GM10266 (cell line): ENCODE data around the gene SCN1A.

Experiments
- DNase-seq: peaks from one replicate; pipeline ENCODE4 v3.0.0; 2012; ENCODE audit errors: extremely low spot score
- TF ChIP-seq, protein P1 (sequence below): IDR thresholded peaks from 2 replicates; pipeline ENCODE4 v1.5.1; 2012; ENCODE audit warnings: mild to moderate bottlenecking, low read depth; ENCODE audit not compliant: control insufficient read depth, insufficient read depth; ENCODE audit errors: missing control alignments

The SCN1A gene

DNA sequence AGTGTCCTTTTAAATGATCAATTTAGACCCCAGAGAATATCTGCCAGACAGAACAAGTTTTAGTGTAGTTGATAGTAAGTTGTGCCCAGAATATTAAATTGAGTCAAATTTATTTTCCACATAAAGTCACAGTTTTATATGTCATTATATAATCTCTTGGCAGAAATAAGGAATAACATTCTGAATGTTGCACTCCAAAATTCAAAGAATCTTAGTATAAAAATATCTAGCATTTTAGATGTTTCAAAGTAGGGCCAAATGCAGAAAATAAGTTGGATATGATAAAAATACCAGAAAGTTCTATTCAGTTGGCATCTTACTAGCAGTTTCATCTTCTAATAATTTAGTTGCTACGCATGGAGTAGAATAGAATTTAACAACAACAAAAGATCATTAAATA lies 33.5 kb downstream of the SCN1A start:
- DNase-seq: no peak
- TF ChIP-seq, protein P1, sequence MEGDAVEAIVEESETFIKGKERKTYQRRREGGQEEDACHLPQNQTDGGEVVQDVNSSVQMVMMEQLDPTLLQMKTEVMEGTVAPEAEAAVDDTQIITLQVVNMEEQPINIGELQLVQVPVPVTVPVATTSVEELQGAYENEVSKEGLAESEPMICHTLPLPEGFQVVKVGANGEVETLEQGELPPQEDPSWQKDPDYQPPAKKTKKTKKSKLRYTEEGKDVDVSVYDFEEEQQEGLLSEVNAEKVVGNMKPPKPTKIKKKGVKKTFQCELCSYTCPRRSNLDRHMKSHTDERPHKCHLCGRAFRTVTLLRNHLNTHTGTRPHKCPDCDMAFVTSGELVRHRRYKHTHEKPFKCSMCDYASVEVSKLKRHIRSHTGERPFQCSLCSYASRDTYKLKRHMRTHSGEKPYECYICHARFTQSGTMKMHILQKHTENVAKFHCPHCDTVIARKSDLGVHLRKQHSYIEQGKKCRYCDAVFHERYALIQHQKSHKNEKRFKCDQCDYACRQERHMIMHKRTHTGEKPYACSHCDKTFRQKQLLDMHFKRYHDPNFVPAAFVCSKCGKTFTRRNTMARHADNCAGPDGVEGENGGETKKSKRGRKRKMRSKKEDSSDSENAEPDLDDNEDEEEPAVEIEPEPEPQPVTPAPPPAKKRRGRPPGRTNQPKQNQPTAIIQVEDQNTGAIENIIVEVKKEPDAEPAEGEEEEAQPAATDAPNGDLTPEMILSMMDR: no peak

DNA sequence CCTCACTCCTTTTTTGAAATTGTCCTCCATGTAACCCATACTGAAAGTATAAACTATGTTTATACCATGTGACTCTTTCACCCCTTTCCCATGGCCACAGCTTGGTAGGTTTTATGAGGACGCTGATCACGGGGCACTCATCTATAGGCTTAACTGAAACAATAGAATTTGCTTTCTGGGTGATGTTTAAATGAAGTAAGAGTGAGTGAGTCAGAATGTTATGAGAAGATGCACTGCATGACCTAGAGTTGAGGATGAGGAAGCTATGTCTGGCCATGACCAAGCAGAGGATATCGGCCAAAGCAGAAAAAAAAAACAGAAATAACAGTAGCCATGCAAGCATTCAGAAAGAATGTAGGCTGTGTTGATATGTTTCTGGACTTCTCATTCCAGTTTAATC lies 34.9 kb downstream of the SCN1A start:
- TF ChIP-seq, protein P1: no peak
- DNase-seq: no peak

DNA sequence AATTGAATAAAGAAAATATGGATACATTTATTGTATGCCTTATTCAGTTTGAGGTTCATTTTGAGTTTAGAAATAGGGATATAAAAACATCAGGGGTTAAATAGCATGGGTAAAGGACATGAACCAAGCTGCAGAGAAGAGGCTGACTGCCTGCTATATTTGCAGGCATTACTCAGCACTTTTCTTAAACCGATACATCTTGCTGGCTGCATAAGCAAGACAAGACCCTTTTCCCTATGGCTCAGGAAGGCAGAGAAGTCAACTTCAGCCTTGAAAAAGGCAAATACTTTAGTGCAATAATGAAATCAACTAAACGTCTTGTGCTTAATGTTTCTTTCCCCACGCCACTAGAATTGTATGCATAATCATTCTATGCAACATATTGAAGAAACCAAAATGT lies 36.4 kb downstream of the SCN1A start:
- TF ChIP-seq, protein P1: no peak
- DNase-seq: no peak

DNA sequence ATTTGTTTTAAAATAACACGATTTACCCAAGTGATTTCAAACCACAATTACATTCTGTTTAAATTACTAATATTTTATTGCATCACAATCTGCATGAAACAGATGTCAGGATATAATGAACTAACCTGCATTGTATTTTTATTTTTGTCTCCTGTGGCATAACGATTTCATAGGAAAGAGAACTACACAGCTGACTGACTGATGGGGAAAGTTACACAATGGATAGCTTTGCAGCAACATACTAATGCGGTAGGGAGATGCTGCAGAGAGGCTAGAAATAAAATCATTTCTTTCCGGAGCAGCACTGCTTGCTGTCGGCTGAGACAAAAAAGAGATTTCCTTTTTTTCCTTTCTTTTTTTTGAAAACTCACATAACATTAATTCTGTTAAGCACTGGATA lies 36.9 kb downstream of the SCN1A start:
- TF ChIP-seq, protein P1: no peak
- DNase-seq: no peak

DNA sequence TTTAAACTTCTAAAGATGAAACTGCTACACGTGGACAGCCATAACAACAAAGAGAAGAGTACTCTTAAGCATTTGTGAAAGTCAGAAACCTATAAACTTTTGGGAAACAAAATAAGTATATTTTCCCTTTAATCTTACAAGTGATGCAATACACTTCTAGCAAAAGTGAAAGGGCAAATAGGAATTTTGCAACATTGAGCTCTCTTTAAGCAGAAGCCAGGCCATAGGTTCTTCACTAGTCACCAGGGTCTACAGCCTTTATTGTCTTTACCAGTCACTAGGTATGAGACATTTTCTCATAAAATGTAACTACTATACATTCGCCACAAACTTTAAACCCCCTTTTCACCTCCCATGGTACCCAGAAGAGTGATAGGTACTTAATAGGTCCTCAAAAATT lies 37.5 kb downstream of the SCN1A start:
- no peak for DNase-seq
- TF ChIP-seq, protein P1: no peak

DNA sequence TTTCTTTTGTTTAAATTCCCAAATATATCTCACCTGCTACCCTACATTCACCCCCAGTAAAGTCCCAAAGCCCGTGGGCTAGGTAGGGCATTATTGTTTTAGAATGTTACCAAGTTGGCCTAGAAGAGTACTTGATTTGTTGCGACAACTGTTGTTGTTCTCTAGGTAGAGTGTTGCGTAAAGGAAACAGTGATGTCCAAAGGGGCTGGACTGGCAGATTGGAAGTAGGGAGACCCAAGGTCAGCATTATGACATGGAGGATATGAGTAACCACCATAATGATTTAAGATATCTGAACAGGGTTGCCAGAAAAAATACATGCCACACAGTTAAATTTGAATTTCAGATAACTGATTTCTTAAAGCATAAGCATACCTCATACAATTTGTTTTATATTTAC lies 39.2 kb downstream of the SCN1A start:
- DNase-seq: no peak
- TF ChIP-seq, protein P1: no peak

DNA sequence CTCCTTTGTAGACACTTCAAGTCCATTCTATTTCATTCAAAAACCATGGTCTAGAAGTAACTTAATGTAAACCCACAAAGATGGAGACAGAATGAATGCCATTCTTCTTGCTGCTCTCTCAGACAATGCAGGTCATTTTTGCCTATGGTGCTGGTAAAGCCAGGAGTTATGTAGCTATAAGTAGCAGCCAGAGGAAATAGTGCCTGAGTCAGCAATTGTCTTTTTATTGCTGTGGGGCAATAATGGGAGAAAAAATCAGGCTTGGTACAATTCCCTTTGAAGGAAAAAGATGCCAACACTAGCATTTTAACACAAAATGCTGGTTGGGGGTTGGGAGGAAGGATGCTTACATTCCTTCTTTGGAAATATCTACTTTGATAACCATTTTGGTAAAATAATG lies 43.5 kb downstream of the SCN1A start:
- TF ChIP-seq, protein P1: no peak
- no peak for DNase-seq
